ENCODE data around the gene TBC1D30.

TBC1D30 gene

DNA sequence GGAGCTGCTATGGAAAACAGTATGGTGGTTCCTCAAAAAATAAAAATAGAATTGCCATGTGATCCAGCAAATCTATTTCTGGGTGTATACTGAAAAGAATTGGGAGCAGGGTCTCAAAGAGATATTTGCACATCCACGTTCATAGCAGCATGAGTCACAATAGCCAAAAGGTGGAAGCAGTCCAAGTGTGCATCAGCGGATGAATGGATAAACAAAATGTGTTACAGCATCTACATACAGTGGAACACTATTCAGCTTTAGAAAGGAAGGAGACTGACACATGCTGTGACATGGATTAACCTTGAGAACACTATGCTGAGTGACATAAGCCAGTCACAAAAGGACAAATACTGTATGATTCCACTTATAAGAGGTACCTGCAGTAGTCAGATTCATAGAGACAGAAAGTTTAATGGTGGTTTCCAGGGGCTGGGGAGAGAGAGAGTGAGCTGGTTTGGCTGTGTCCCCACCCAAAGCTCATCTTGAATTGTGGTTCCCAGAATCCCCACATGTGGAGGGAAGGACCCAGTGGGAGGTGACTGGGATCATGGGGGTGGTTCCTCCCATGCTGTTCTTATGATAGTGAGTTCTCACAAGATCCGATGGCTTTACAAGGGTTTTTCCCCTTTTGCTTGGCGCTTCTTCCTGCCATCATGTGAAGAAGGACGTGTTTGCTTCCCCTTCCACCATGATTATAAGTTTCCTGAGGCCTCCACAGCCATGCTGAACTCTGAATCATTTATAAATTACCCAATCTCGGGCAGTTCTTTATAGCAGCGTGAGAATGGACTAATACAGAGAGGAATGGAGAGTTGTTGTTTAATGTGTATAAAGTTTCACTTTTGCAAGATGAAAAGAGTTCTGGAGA, 17.6 kb upstream of the TBC1D30 start:
- DNase-seq (ENCODE audit: extremely low read depth, low read depth): no peak

DNA sequence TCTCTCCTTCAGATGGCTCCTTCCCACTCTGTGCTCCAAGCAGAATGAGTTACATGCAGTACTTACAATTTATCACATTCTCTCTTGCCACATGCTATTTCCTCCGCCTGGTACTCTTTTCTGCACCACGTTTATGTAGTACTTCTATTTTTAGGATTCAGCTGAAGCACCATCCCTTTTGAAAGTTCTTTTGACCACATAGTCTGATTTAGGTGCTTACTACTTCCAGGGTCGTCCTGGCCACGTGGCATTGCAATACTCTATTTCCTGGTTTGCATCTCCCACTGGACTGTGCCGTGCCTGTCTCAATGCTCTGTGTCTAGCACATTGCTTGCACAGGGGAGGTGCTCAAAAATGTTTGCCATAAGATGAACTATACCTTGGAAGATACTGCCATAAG, 16.3 kb upstream of the TBC1D30 start:
- DNase-seq (ENCODE audit: extremely low read depth, low read depth): no peak
- TF ChIP-seq, protein P1, sequence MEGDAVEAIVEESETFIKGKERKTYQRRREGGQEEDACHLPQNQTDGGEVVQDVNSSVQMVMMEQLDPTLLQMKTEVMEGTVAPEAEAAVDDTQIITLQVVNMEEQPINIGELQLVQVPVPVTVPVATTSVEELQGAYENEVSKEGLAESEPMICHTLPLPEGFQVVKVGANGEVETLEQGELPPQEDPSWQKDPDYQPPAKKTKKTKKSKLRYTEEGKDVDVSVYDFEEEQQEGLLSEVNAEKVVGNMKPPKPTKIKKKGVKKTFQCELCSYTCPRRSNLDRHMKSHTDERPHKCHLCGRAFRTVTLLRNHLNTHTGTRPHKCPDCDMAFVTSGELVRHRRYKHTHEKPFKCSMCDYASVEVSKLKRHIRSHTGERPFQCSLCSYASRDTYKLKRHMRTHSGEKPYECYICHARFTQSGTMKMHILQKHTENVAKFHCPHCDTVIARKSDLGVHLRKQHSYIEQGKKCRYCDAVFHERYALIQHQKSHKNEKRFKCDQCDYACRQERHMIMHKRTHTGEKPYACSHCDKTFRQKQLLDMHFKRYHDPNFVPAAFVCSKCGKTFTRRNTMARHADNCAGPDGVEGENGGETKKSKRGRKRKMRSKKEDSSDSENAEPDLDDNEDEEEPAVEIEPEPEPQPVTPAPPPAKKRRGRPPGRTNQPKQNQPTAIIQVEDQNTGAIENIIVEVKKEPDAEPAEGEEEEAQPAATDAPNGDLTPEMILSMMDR (IDR thresholded peaks at IDR 0.05; ENCODE audit: low read depth, low read length): no peak

More for the DNA sequence above, 17.6 kb upstream of the TBC1D30 start:
- TF ChIP-seq, protein P1 (IDR thresholded peaks at IDR 0.05; ENCODE audit: low read depth, low read length): no peak

DNA sequence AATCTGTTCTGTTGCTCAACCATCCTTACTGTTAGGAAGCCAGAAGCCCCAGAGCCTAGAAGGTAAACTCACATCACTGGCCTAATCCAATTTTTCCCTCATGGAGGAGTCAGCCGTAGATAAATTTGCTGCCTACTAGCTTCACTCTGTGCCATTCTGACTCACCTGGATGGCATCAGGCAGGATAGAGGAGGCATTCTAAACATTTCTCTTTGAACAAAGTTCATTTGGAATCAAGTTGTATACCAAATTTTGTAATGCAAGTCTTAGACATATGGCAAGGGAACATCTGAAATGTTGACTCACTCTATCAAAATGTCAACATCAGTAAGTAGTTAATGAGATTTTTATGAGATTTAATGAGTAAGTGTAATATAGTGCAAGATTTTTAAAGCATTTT, 13.6 kb upstream of the TBC1D30 start:
- TF ChIP-seq, protein P1 (IDR thresholded peaks at IDR 0.05; ENCODE audit: low read depth, low read length): no peak
- DNase-seq (ENCODE audit: extremely low read depth, low read depth): no peak

DNA sequence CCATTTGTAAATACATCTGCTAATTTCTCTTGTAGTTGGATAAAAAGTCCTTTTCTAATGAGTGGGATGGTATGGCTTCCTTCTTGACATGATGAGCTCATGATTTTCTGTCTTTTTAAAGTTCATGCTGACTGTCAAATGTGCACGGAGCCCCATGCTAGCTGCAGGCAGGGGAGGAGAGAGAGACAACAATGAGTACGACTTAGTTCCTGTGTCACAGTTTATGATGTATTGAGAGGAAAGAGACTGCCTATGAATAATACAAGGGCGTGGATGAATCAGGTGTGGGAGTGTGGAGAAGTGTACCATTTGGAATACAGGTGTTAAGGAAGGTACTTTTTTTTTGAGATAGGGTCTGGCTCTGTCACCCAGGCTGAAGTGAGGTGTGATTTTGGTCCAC, 10.7 kb upstream of the TBC1D30 start:
- TF ChIP-seq, protein P1 (IDR thresholded peaks at IDR 0.05; ENCODE audit: low read depth, low read length): no peak
- no peak for DNase-seq (ENCODE audit: extremely low read depth, low read depth)

DNA sequence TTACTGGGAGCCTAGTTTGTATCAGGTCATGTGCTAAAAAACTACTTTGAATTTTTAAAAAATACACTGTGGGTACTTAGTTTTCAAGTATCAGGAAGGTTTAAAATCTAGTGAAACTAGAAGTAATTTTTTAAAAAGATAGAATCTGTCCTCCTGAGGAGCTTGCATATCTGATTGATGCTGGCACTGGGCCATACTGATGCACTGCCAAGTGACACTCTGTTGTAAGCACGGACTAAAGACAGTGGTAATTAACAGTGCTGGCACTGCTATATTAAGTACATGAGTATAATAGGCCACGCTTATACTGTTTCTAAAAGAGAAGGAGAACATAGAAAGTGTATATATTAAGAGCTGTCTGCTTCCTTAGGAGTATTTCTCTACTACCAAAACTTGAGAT, 10.0 kb upstream of the TBC1D30 start:
- TF ChIP-seq, protein P1 (IDR thresholded peaks at IDR 0.05; ENCODE audit: low read depth, low read length): no peak
- no peak for DNase-seq (ENCODE audit: extremely low read depth, low read depth)

DNA sequence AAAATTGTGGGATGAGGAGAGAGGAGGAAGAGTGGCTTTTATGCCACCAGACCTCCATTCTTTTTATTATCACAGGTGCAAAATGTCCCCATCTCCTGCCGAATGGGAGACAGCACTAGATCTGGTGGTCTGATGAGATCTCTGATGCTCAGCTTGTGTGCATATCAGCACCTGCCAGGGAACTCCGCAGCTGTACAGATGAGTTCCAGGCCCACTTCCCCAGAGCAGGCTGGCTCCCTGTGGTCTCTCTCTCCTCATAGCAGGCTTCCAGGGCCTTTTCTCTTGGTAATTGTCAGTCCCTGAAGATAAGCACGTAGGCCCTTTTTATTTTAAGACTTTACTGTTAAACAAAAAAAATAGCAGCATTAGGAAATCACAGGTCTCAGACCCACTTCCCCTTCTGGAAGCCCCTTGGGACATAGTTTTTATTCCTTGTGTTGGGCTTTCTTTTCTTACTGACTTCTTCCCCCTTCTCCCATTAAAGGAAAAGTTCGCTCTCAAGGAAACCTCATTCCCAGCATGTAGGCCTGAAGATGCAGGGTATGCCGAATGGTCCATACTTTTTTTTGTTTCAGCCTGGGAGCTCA, 4.5 kb upstream of the TBC1D30 start:
- DNase-seq (ENCODE audit: extremely low read depth, low read depth): no peak
- TF ChIP-seq, protein P1 (IDR thresholded peaks at IDR 0.05; ENCODE audit: low read depth, low read length): no peak

DNA sequence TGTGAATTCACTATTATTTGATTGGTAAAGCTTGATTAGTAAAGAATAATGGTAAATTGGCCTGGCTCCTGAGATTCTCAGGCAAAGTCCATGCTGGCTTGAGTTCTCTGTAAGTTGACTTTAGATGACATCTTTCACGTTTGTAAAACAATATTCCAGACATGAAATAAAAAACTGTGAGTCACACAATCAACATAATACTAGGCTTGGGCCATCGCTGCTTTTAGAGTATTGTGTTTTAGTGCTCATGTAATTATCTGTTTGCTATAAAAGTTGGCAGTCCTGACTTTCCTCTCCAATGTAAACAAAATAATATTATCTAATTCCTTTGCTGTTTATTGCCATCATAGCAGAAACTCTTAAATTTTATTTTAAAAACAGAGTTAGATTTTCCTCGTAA, 3.9 kb upstream of the TBC1D30 start:
- no peak for DNase-seq (ENCODE audit: extremely low read depth, low read depth)
- TF ChIP-seq, protein P1 (IDR thresholded peaks at IDR 0.05; ENCODE audit: low read depth, low read length): no peak
